ENCODE measurements around the gene TFF3. TPM values are rescaled to one million over a fixed set of nuclear protein-coding genes. Genes with fewer than 3 reads are reported as not detected.

TFF3 gene
- total RNA-seq, 2 donors from 2014 or later, result 5.5 TPM; not detected in 1

DNA sequence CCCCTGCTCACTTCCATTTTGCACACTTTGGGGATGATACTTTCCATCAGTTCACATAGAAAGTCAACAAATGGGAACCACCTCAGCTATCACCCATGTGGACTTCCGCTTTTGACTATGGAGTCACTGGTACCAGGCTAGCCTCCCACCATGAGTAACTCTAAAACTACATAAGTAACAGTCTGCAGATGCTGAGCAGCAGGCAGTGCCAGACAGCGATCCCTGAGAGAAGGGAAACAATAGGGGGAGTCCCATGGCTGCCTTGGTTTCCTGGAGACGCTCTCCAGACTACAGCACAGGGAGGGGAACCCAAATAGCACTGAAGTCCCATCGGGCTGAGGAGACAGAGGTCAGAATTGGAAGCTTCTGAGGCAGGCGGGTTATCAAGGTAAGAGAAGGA lies 38.4 kb upstream of the TFF3 start:
- Histone ChIP-seq H3K27ac (ENCODE audit: low read depth, low read length) (no peak overlapping the region), H3K9ac (ENCODE audit: extremely low read depth, low read length, poor library complexity, severe bottlenecking) (no peak overlapping the region), H3K4me3 (ENCODE audit: low read length) (no peak overlapping the region), H3K9me3 (ENCODE audit: control insufficient read depth, low read length) (no peaks in the 10 kb centered on the region), H3K27me3 (ENCODE audit: control insufficient read depth, insufficient read depth, low read length, poor library complexity, severe bottlenecking) (no peaks in the 10 kb centered on the region), H3K36me3 (ENCODE audit: control insufficient read depth, insufficient read depth, low read length) (no peaks in the 10 kb centered on the region), H3K4me1 (ENCODE audit: control insufficient read depth, insufficient read depth, low read length) (no peaks in the 10 kb centered on the region)
- Mint-ChIP-seq H3K27ac (no peak overlapping the region), H3K4me3 (no peak overlapping the region), H3K27me3 (ENCODE audit: insufficient read depth) (peaks cover 2% of the 10 kb centered on the region), H3K4me1 (no peaks in the 10 kb centered on the region), H3K9me3 (no peaks in the 10 kb centered on the region), H3K36me3 (ENCODE audit: low read depth) (no peaks in the 10 kb centered on the region)
- 91 to 98% methylated on average over 4 to 5 of the region's 5 CpGs for WGBS, 2 experiments (ENCODE audit: insufficient coverage in 1 of 2, insufficient read length in 1 of 2)
- DNase-seq, result no peak
- TF ChIP-seq, protein P1, sequence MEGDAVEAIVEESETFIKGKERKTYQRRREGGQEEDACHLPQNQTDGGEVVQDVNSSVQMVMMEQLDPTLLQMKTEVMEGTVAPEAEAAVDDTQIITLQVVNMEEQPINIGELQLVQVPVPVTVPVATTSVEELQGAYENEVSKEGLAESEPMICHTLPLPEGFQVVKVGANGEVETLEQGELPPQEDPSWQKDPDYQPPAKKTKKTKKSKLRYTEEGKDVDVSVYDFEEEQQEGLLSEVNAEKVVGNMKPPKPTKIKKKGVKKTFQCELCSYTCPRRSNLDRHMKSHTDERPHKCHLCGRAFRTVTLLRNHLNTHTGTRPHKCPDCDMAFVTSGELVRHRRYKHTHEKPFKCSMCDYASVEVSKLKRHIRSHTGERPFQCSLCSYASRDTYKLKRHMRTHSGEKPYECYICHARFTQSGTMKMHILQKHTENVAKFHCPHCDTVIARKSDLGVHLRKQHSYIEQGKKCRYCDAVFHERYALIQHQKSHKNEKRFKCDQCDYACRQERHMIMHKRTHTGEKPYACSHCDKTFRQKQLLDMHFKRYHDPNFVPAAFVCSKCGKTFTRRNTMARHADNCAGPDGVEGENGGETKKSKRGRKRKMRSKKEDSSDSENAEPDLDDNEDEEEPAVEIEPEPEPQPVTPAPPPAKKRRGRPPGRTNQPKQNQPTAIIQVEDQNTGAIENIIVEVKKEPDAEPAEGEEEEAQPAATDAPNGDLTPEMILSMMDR (conservative IDR thresholded peaks at IDR 0.05), result no peak

DNA sequence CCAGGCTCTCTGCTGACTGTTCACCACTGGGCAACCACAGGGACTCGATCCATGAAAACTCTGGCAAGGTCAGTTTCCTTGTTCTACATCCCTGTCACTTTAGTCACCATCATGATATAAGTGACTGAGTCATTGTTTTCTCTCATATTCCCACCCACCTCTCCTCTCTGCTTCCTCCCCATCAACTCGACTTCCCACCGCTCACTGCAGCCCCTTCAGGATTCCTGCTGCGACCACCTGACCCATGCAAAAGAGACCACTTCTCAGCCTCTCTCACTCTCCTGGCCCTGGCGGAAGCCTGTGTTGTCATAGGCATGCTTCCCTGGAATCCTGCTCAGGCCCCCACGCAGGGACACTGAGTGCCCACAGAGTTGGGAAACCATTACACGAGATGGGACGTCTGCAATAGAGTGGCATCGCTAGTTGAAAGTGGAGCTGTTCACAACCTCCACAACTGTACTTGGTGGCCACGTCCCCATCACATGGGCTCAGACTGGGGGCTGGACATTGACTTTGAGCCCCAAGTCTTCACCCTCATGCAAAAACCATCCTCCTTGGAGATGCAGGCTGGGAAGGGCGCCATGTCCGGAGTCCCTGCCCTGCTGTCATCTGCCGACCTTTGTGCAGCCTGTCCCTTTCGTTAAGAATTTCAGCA lies 37.4 kb upstream of the TFF3 start:
- H3K4me3 Mint-ChIP-seq, result no peak overlapping the region
- H3K27me3 Mint-ChIP-seq (ENCODE audit: insufficient read depth), result no peaks in the 10 kb centered on the region
- no peaks in the 10 kb centered on the region for H3K9me3 Mint-ChIP-seq
- Histone ChIP-seq H3K4me1 (ENCODE audit: control insufficient read depth, insufficient read depth, low read length) (no peaks in the 10 kb centered on the region), H3K27ac (ENCODE audit: low read depth, low read length) (no peak overlapping the region), H3K9ac (ENCODE audit: extremely low read depth, low read length, poor library complexity, severe bottlenecking) (no peak overlapping the region), H3K36me3 (ENCODE audit: control insufficient read depth, insufficient read depth, low read length) (no peaks in the 10 kb centered on the region), H3K27me3 (ENCODE audit: control insufficient read depth, insufficient read depth, low read length, poor library complexity, severe bottlenecking) (no peaks in the 10 kb centered on the region), H3K9me3 (ENCODE audit: control insufficient read depth, low read length) (no peaks in the 10 kb centered on the region), H3K4me3 (ENCODE audit: low read length) (no peak overlapping the region)
- DNase-seq, result peak; percentile 20
- H3K36me3 Mint-ChIP-seq (ENCODE audit: low read depth), result no peaks in the 10 kb centered on the region
- H3K4me1 Mint-ChIP-seq, result no peaks in the 10 kb centered on the region
- WGBS, 2 experiments (ENCODE audit: insufficient coverage in 1 of 2, insufficient read length in 1 of 2), result 90 to 95% methylated on average over 9 to 14 of the region's 14 CpGs
- TF ChIP-seq, protein P1 (conservative IDR thresholded peaks at IDR 0.05), result no peak
- H3K27ac Mint-ChIP-seq, result no peak overlapping the region

DNA sequence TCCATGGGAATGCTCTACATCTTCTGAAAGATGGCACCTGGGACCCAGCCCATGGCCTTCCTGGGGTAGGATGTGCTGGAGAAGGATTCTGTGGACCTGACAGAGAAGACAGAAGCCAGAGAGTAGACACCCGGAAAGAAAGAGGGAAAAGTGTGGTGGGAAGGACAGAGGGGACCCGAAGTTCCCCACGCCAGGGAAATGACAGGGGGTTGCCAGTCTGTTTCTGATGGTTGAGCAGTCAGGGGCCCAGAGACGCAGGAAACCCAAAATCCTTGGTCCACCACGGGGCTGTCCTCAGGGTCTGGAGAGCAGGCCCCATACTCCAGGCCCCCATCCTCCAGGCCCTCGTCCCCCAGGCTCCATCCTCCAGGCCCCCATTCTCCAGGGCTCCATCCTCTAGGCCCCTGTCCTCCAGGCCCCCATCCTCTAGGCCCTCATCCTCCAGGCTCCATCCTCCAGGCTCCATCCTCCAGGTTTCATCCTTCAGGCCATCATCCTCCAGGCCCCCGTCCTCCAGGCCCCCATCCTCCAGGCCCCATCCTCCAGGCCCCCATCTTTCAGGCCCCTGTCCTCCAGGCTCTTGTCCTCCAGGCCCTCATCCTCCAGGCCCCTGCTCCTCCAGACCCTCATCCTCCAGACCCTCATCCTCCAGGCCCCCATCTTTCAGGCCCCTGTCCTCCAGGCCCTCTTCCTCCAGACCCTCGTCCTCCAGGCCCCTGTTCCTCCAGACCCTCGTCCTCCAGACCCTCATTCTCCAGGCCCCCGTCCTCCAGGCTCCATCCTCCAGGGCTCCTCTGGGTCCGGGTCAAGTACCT lies 36.6 kb upstream of the TFF3 start:
- Histone ChIP-seq H3K9ac (ENCODE audit: extremely low read depth, low read length, poor library complexity, severe bottlenecking) (no peak overlapping the region), H3K4me3 (ENCODE audit: low read length) (no peak overlapping the region), H3K27me3 (ENCODE audit: control insufficient read depth, insufficient read depth, low read length, poor library complexity, severe bottlenecking) (no peaks in the 10 kb centered on the region), H3K4me1 (ENCODE audit: control insufficient read depth, insufficient read depth, low read length) (no peaks in the 10 kb centered on the region), H3K9me3 (ENCODE audit: control insufficient read depth, low read length) (no peaks in the 10 kb centered on the region), H3K36me3 (ENCODE audit: control insufficient read depth, insufficient read depth, low read length) (no peaks in the 10 kb centered on the region), H3K27ac (ENCODE audit: low read depth, low read length) (no peak overlapping the region)
- no peaks in the 10 kb centered on the region for H3K27me3 Mint-ChIP-seq (ENCODE audit: insufficient read depth)
- TF ChIP-seq, protein P1 (conservative IDR thresholded peaks at IDR 0.05), result no peak
- no peak for DNase-seq
- no peak overlapping the region for H3K4me3 Mint-ChIP-seq
- no peaks in the 10 kb centered on the region for H3K36me3 Mint-ChIP-seq (ENCODE audit: low read depth)
- H3K9me3 Mint-ChIP-seq, result no peaks in the 10 kb centered on the region
- H3K27ac Mint-ChIP-seq, result no peak overlapping the region
- 76 to 79% methylated on average over 6 to 11 of the region's 11 CpGs for WGBS, 2 experiments (ENCODE audit: insufficient coverage in 1 of 2, insufficient read length in 1 of 2)
- H3K4me1 Mint-ChIP-seq, result no peaks in the 10 kb centered on the region
